GM19351 (cell line): ENCODE measurements around the gene MORN4.
"Not testable (repeated sequence)": the region's sequence is repeated elsewhere in the genome, so short reads cannot be mapped to it uniquely, and the experiment has no call there.

ENCODE experiments used
- ATAC-seq: cut with Tn5 transposase; IDR thresholded peaks from one replicate; pipeline ENCODE4 v1.9.1; 2021; ENCODE audit warnings: mild to moderate bottlenecking, moderate library complexity; ENCODE audit not compliant: unreplicated experiment

MORN4 gene

DNA sequence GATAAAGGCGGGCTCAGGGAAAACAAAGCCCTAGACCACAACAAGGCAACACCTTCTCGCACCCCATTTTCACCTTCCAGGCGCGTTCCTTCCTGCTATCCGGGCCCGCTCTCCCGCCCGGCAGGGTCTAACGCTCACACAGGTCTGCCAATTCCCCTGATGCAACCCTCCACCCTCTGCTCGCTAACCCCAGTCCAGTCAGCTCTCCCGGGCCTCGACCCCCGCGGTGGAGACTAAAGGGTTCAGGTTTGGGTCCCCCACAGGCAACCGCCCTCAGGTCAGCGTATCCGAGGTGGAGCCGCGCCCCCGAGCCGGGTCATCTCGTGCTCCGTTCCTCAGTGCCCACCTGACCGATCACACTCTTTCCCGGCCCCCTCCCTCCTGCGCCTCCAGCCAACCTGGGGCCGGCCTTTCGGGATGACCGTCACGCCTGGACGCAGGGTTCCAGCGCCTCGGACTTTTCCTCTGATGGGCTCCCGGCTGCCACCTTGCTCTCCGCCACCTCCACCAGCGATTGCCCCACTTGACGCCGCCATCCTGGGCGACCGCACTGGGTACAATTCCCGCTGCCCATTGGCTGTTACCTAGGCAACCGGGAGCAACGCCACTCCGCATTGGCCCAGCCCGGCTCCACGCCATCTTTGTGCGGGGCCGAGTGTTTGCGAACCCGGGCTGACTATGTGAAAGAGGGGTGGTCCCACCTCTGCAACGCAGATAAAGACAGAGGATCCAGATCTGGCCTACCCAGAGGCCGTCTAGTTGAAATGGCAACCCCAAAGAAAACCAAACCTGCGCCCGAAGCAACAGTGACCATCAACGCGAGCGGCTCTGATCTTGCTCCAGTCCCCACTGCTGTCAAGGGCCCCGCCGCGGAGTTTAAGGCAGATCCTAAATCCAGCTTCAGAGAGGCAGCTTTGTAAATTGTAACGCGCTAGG, at the start of gene MORN4:
Gene MORN4 (minus strand): TSS at position 552 of the 936 bp plus-strand sequence. CDS start 13,847 bp downstream, outside the sequence.
- ATAC-seq, result peak; percentile 100

DNA sequence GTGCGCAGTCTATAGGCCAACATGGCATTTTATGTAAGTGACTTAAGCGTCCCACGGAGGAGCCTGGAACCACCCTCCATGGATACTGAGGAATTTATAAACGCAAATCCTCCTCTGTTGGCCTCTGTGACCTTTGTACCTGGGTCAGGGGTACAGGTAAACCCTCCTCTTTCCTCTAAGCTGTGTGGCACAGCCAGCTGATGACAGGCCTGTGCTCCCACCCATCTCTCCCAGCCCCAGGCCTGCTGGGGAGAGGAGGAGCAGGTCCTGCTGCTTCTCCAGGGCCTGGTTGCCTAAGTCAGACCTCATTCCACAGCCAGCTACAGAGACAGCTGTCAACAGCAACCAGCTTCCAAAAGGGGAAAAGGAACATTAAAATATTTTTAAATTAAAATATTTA, 48.7 kb upstream of the MORN4 start:
- no peak for ATAC-seq

DNA sequence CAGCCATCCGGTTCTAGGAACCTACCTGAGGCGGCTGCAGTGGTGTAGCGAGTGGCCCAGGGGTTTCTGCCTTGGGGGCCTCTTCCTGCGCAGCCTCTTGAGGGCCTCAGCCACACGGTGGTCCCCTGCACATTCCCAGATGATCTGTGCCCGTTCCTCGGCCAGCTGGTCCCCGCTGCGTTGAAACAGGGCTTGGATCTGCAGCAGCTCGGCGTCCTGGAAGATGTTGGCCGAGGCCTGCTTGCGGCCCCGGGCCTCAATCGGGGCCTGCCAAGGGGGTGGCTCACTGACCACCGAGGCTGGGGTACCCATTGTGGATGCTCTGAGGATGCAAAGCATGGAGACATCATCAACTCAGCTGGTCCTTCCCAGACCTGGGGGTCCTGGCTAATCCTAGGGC, 46.3 kb upstream of the MORN4 start:
- no peak for ATAC-seq

DNA sequence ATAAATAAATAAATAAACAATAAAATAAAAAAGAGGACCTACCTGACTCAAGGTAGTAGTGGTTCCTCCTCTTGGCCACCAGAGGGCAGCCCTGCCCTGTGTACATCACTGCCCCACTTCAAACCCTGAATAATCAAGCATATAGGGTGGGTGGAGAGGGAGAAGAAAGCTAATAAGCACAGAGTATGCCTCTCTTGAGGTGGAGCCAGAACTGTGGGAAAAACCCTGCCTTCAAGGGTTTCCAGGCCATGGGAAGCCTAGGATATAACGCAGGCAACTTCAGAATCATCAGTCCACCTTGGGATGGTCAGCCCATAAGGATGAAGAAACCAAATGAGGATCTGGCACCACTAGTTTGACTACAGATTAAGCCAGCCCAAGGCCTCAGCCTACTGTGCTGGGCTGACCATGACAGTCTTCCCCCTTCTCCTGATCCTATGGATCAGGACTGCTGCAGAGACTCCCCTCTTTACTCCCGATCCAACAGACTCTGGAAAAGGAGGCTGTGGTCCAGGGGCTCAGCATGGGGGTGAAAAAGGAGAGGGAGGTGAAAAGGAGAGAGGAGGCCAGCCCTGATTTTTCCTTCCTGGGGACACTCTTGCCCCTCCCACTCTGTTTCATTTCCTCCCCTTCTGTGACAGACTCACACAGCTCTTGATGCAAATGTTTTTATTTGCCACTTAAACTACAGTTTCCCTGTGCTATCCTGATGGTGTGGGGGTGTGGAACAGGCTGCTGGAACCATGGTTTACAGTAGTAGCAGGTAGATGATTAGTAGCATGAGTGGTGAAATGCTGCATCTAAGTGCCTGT, 43.7 kb upstream of the MORN4 start:
- ATAC-seq, result peak; percentile 83

DNA sequence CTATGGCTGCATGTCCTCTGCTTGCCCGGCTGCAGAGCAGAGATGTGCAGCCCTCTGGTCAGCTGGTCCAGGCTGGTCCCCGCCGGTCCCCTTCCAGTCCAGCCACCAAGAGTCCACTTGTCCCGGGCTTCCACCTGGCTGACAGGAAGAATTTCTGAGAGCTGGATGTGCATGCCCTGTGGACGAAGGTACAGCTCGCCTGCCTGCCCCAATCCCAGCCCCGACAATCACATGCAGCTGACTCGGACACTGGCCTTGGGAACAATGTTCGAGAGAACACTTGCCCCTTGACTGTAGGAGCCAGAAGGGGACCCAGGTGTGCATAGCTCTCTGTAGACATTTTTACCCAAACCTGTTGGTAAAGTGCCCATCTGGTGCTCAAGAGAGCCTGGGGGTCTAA, 41.9 kb upstream of the MORN4 start:
- no peak for ATAC-seq

DNA sequence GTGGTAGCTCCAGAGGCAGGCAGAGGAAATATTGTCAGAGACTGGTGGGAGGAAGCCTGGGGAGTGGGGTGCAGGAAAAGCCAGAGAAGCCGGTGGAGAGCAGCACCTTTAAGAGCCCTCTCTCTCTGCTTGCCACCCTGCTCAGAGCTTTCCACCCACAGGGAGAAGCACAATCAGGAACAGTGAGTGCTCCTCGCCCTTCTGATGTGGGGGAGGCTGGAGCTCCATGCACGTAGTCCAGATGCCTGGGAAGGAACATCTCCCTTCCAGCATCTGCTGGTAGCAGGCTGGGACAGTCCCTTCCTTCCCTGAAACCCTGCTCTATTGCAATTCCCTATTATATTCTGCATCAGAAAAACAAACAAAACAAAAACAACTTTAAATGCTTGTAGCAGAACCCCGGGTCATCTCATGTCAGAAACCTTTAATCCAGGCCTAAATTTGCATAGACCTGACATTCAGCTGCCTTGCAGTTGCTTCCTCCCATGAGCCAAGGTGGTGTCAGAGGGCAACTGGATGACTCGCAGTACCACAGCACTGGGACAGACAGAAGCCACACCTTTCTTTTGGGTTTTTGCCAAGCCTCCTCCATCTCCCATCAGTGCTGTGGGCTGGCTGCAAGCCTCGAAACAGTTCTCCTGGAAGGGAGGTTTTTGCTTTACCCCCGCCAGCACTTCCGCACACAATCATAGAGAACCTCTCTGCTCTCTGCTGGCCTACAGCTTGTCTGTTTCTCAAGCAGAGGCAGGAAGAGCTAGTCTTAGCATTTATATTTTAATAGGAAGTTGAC, 40.6 kb upstream of the MORN4 start:
- no peak for ATAC-seq

DNA sequence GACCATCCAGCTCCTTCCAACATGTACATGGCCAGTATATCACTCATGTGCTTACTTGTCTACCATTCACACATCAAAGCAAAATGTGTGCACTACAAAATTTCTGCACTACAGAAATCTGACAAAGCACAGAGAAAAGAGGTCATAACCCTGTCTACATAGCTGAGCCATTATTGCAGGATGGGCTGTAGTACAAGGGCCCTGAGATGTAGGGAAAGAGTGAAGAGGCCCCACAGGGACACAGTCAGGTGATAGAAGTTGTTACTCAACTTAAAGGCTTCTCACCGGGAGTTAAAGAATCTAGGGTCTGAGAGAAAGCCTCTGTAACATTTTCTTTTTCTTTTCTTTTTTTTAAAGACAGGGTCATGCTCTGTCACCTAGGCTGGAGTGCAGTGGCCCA, 36.3 kb upstream of the MORN4 start:
- no peak for ATAC-seq

DNA sequence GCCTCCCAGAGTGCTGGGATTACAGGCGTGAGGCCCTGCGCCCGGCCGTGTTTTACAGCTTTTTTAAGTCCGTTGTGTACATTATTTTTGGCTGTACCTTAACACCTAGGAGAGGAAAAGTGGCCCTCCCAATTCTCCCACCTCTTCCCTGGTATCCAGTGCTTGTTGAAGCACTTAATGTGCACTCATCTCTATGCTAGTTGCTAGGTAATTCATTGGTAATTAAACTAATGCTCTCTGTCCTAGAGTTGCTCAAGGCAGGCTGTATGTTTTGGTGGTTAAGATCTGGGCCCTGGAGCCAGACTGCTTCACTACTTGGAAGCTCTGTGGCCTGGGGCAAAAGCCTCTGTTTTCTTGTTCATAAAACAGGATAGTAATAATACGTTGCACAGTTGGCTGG, 34.2 kb upstream of the MORN4 start:
- no peak for ATAC-seq

DNA sequence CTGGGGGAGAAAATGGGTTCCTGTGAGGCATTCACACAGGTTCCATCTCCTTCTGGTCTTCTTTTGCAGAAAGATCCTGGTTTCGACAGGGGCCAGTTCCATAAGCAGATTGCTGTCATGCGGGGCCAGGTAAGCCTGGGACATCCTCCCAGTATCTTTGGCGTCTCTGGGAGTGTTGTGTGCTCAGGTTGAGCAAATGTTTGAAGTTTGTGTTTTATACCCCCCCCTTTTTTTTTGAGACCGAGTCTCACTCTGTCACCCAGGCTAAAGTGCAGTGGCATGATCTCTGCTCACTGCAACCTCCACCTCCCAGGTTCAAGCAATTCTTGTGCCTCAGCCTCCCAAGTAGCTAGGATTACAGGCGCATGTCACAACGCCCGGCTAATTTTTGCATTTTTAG, 33.7 kb upstream of the MORN4 start:
- ATAC-seq, result no peak

DNA sequence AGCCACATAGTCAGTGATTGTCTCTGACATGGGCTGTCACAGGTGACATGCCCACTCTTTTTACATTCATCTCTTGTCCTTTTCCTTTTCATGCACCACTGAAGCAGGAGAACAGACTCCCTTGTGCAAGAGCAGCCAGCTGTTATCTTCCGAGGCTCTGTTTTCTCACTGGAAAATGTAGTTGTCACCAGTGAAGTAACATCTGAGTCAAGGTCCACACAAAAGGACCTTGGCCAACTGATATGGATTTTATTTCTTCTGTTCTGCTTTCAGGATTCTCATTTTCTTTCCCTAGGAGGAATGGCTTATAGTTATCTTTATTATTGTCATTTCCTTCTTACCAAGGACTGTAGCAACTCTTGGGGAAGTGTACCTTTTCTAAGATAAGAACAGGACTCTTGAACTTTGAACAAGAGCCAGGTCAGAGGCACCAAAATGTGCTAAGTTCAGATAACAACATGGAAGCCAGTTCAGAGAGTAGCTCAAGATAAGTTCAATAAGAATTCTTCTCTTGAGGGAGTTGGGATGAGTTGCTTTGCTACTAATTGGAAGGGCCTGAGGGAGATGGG, 31.1 kb upstream of the MORN4 start:
- no peak for ATAC-seq

DNA sequence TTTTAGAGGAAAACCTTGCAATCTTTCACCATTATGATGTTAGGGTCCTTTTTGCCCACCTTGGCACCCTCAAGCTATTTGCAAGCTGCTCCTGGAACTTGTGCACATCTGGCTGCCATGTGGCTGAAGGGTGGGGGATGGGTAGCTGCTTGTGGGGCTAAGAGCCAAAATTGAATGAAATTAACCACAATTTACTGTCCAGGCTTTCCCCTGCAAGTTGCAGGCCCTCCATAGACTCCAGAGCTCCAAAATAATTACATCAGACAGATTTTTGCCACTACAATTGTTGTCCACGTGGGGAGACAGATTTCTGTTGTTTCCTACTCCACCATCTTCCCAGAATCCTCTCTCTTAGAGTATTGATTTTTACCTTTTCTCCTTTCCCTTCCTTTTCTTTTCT, 26.3 kb upstream of the MORN4 start:
- no peak for ATAC-seq

DNA sequence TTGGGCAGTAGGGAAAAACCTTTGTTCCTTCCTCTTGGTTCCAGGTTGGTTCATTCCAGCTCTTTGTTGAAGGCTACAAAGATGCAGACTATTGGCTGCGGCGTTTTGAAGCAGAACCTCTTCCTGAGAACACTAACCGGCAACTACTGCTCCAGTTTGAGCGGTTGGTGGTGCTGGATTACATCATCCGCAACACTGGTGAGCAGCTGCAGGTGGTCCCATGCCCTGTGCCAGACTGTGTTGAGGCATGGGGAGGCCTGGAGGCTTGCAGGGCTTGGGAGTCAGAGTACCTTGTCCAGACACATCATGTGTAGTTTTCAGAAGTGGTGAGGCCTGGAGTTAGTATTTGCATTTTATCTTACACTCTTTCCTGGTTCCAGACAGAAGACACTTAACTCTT, 23.5 kb upstream of the MORN4 start:
- no peak for ATAC-seq

DNA sequence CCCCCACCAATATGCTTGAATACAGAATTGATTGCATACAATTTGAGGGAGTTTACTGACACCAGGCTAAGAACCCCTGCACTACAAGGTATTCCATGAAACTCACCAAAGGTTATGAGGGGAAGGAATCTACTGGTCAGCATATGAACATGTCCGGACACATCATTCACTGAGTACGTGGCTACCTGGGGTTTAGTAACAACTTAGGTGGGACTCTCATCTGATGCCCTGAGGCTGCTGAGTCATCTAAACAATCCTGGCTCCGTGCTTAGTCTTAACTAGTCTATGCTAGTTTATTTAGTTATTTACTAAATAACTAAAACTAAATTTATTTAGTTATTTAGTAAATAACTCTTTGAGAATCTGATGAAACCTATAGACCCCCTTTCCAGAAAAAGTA, 18.5 kb upstream of the MORN4 start:
- ATAC-seq, result no peak

DNA sequence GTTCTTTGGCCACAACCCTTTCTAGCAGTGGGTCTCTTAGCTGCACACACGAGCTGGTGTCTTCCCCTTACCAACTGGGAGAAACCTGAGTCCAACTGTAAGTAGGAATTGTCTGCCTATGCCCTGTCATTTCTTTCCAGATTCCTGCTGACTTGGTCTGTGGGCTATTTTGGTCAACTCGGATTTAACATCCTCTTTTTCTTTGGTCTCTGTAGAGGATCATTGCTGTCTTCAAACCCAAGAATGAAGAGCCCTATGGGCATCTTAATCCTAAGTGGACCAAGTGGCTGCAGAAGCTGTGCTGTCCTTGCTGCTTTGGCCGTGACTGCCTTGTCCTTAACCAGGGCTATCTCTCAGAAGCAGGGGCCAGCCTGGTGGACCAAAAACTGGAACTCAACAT, 17.4 kb upstream of the MORN4 start:
- ATAC-seq, result no peak

DNA sequence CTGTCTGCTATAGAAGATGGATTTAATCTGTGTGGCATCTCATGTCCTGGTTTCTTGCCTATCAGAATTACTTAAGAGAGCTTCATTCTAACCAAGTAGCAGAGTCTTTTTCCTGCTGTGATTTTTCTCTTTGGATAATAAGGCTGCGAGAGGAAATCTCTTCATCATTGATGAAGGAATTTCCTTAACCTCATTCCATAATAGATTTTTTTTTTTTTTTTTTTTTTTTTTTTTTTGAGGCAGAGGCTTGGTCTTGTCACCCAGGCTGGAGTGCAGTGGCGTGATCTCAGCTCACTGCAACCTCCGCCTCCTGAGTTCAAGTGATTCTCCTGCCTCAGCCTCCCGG, 16.1 kb upstream of the MORN4 start:
- not testable (repeated sequence) for ATAC-seq

DNA sequence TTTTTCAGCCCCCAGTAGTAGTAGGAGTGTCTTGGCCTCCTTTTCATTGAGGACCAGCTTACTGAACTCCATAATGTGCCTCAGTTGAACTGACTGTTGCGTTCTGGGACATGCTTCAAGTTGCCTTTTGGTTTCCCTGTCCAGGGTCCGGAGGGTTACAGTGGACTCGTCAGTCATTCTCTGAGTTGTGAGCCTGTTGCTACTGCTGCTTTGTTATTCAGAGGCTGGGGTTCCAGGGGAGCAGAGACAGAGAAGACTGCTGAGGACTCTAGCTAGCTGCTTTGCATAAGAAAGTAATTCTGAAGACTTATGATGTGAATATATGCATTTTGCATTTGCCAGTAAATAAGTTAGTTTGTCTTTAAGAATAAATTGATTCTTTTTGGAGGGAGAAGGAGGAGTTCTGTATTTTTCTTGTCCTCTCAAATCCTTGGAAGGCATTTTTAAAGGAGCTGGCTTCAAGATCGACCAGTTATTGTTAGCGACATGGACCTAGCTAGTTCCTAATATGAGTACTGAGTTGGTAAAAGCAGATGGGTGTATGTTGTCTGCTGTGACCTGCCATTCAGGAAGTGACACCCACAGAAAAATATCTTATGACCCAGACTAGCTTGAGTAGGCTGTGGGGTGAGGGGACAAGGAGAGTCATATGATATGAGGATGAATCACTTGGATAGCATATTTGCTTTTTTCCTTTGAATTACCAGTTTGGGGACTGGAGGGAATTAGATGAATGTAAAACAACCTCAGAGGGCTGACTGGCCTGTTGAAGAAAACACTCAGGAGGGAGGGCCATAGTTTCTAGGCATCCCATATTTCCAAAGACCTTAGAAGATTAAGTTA, 15.5 kb upstream of the MORN4 start:
- ATAC-seq, result peak; percentile 100

DNA sequence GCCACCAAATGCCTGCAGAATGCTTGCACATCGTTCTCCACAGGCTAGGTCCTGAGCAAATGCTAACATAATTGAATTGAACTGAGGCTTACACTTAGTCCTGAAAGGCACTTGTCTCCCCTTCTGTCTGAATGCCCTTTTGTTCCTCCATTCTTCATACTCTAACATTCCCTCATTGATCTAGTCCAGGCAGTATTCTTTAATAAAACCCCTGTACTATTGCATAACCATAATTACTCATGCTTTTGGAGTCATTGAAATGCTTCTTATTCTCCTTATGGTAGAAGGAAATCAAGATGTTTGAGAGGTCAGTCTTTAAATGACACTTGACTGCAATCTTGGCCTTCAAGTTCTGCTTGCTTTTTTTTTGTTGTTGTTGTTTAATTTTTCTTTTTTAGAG, 14.3 kb upstream of the MORN4 start:
- ATAC-seq, result no peak

DNA sequence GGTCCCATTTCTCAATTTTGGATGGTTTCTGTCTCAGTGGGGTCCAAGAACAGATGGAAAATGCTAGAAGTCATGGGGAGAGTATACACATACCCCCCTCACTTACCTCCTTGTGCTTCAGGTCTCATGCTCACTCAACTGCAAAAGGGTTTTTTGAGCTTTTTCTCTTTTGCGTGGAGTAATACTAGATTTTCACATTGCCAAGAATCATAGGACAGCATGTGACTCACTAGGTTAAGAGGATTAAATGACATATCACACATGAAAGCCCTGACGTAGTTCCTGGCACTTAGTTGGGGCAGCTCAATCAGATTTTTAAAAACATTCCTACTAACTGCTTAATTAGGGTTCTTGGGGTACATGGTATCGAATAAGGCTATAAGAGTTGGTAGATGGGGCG, 11.6 kb upstream of the MORN4 start:
- ATAC-seq, result no peak

DNA sequence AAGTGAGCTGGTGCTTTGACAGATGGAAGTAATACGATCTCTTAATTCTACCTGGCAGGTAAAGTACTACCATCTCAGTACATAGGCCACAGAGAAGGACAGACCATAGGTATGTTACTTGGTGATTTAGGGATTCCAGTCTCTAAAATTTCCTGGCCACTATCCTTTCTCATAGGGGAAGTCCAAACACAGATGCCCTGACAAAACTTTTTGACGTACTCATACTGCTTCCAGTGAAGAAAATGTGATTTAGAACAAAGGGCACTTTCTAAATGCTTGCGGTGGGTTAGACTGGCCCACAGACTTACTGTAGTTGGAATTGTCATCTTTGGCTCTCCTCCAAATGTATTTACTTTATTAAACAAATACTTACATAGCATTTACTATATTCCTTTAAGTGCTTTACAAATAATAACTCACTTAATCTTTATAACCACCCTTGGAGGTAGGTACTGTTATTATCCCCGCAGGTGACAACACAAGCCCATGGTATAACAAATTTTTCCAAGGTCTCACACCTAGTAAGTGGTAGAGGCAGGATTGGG, 10.2 kb upstream of the MORN4 start:
- no peak for ATAC-seq
